Transverse colon (tissue), 4 donors: ENCODE results near the gene TMOD1. TPM values are rescaled to one million over a fixed set of nuclear protein-coding genes. Genes with fewer than 3 reads are reported as not detected.
A peak's percentile ranks its signal among the peaks of the same experiment; 100 is the strongest.

Experiments
- DNase-seq: peaks from one replicate; pipeline ENCODE4 v3.0.0-alpha.2; 2019
- H3K27ac ChIP-seq, 4 donors: fragments of 200-600 bp; sonication (generic); 2 replicates each; pipeline ENCODE4 v1.5.1; 2016 to 2018; ENCODE audit warnings: inconsistent platforms in 4 of 4
- H3K27me3 ChIP-seq: fragments of 200-600 bp; sonication (generic); 2 replicates; pipeline ENCODE4 v1.5.1; 2017; ENCODE audit warnings: inconsistent platforms
- H3K36me3 ChIP-seq, 4 donors: fragments of 200-600 bp; sonication (generic); 2 replicates each; pipeline ENCODE4 v1.5.1; 2017 to 2019; ENCODE audit warnings: inconsistent platforms in 4 of 4
- H3K4me1 ChIP-seq, 4 donors: fragments of 200-600 bp; sonication (generic); 2 replicates each; pipeline ENCODE4 v1.5.1; 2017 to 2020; ENCODE audit warnings: inconsistent platforms in 4 of 4
- H3K4me3 ChIP-seq, 4 donors: fragments of 200-600 bp; sonication (generic); 1 replicate in 1 of 4; 2 replicates in 3 of 4; pipeline versions ENCODE4 v1.5.1 to v1.6.1; 2017 to 2019; ENCODE audit warnings: inconsistent platforms in 4 of 4
- H3K9me3 ChIP-seq, 2 donors: fragments of 200-600 bp; sonication (generic); 2 replicates each; pipeline ENCODE4 v1.5.1; 2017 to 2019; ENCODE audit warnings: inconsistent platforms in 2 of 2
- CTCF ChIP-seq, 5 experiments: fragments of 200-600 bp in 3 of 5; fragments of 450-650 bp in 2 of 5; sonication (generic) in 3 of 5; IDR thresholded peaks; 1 replicate in 2 of 5; 2 replicates in 3 of 5; pipeline ENCODE4 v1.5.1; 2016 to 2017; ENCODE audit warnings: antibody characterized with exemption in 5 of 5, inconsistent platforms in 3 of 5, mild to moderate bottlenecking in 2 of 5, moderate library complexity in 1 of 5
- EP300 ChIP-seq: sonication (generic); formaldehyde crosslinking; IDR thresholded peaks from one replicate; pipeline ENCODE4 v1.6.1; 2017; ENCODE audit warnings: antibody characterized with exemption, low read depth
- POLR2A ChIP-seq: fragments of 450-650 bp; IDR thresholded peaks from one replicate; pipeline ENCODE4 v1.6.1; 2016; ENCODE audit warnings: antibody characterized with exemption, mild to moderate bottlenecking, moderate library complexity
- POLR2AphosphoS5 ChIP-seq, 3 donors: sonication (generic); formaldehyde crosslinking; IDR thresholded peaks; one replicate each; pipeline ENCODE4 v1.6.1; 2016; ENCODE audit warnings: antibody characterized with exemption in 3 of 3
- WGBS, 2 donors: methylation state at CpG; one replicate each; pipeline ENCODE4 v1.1.5; 2018; ENCODE audit warnings: low coverage in 1 of 2; 5-methylcytosine and 5-hydroxymethylcytosine counted together
- in situ Hi-C, 4 donors: fragments of 200-750 bp; cut with MboI; loops; one replicate each; pipeline versions ENCODE4 v1.15.0 to v1.15.1; 2017; ENCODE audit warnings: low sequenced_read_pairs in 3 of 4, low pct_ligation_motif_present in 1 of 4, low pct_unique_long_range_greater_than_20kb in 1 of 4
- intact Hi-C: fragments of 100-400 bp; cut with DNase I; formaldehyde crosslinking; loops from one replicate; pipeline ENCODE4 v1.15.1; 2023; ENCODE audit warnings: low total_unique reads
- total RNA-seq, 4 donors: library from RNA; depleted of rRNA; stranded (reverse); fragments of >200 nt; gene quantifications; one replicate each; pipeline ENCODE4 v1.1.0, GENCODE V29; 2016

TMOD1 gene
- total RNA-seq, 4 donors from 2014 or later, result 4.2 to 11.6 (median 7.1) TPM

GRCh38 chr9:97501972-97502221 is 431 bp downstream of the TMOD1 start:
- TF ChIP-seq POLR2AphosphoS5 (IDR thresholded peaks at IDR 0.05) (no peak), EP300 (no peak), CTCF (IDR thresholded peaks at IDR 0.05) (no peak), POLR2A (no peak)
- in situ Hi-C loops (no loop called here), intact Hi-C loops (no loop called here)
- H3K36me3 ChIP-seq, result peaks cover 0 to under 1% (median 0%) of the 10 kb centered on the region in 4 donors
- peaks cover 7 to 37% (median 16%) of the 10 kb centered on the region in 4 donors for H3K4me1 ChIP-seq
- WGBS, 2 donors, result 0% methylated on average over 10 of the region's 30 CpGs; no CpG with 5 or more reads in 1 of the 2 donors
- no peak for DNase-seq
- H3K27ac ChIP-seq, result peak overlapping the region; percentile 79 to 86 (median 84)
- no peaks in the 10 kb centered on the region for H3K9me3 ChIP-seq
- peak overlapping the region; percentile 63 to 94 (median 83) for H3K4me3 ChIP-seq
- H3K27me3 ChIP-seq, result peaks cover 53% of the 10 kb centered on the region

- H3K27me3 ChIP-seq, result peaks cover 53% of the 10 kb centered on the region
Measured at GRCh38 chr9:97502222-97502983, 937 bp downstream of the TMOD1 start.

GRCh38 chr9:97502984-97503861 is 1.8 kb downstream of the TMOD1 start:
- in situ Hi-C loops (no loop called here), intact Hi-C loops (no loop called here)
- H3K4me3 ChIP-seq, result peak overlapping the region; percentile 63 to 94 (median 83)
- no peak for TF ChIP-seq CTCF (IDR thresholded peaks at IDR 0.05)
- 44% methylated on average over 5 to 17 of the region's 17 CpGs for WGBS, 2 donors
- peaks cover 7 to 37% (median 16%) of the 10 kb centered on the region in 4 donors for H3K4me1 ChIP-seq
- H3K36me3 ChIP-seq, result no peaks in the 10 kb centered on the region
- DNase-seq, result no peak
- peaks cover 53% of the 10 kb centered on the region for H3K27me3 ChIP-seq
- H3K9me3 ChIP-seq, result no peaks in the 10 kb centered on the region
- peak overlapping the region; percentile 53 to 86 (median 82) for H3K27ac ChIP-seq

More at GRCh38 chr9:97502222-97502983, 937 bp downstream of the TMOD1 start:
- H3K9me3 ChIP-seq, result no peaks in the 10 kb centered on the region
- DNase-seq, result no peak
- H3K27ac ChIP-seq, result peak overlapping the region; percentile 79 to 86 (median 84)
- H3K4me1 ChIP-seq, result peaks cover 7 to 37% (median 16%) of the 10 kb centered on the region in 4 donors
- peak overlapping the region; percentile 63 to 94 (median 83) for H3K4me3 ChIP-seq
- no peaks in the 10 kb centered on the region for H3K36me3 ChIP-seq
- in situ Hi-C loops (no loop called here), intact Hi-C loops (no loop called here)
- 0 to 10% methylated on average over 1 to 48 of the region's 49 CpGs for WGBS, 2 donors
- no peak for TF ChIP-seq POLR2AphosphoS5 (IDR thresholded peaks at IDR 0.05)

- TF ChIP-seq POLR2A (no peak), CTCF (IDR thresholded peaks at IDR 0.05) (no peak), POLR2AphosphoS5 (IDR thresholded peaks at IDR 0.05) (no peak), EP300 (no peak)
- H3K36me3 ChIP-seq, result no peaks in the 10 kb centered on the region
- H3K9me3 ChIP-seq, result no peaks in the 10 kb centered on the region
- H3K27me3 ChIP-seq, result peaks cover 53% of the 10 kb centered on the region
- no peak for DNase-seq
- no peak overlapping the region for H3K4me3 ChIP-seq
- peak overlapping the region in 3 of 4 donors; percentile 32 to 53 (median 45) for H3K27ac ChIP-seq
- in situ Hi-C loops, result no loop called here
- 80% methylated on average over 1 of the region's 1 CpG; no CpG with 5 or more reads in 1 of the 2 donors for WGBS, 2 donors
- peaks cover 7 to 37% (median 16%) of the 10 kb centered on the region in 4 donors for H3K4me1 ChIP-seq
- intact Hi-C loops, result no loop called here
Measured at GRCh38 chr9:97503862-97504210, 2.4 kb downstream of the TMOD1 start.
